HepG2 (cell line): ENCODE data around the gene CD151. TPM values are rescaled to one million over a fixed set of nuclear protein-coding genes. Genes with fewer than 3 reads are reported as not detected.

Experiments
- ATAC-seq: fragments of 200-7000 bp; cut with Tn5 transposase; 3 replicates; pipeline ENCODE4 v1.9.1; 2020; ENCODE audit warnings: mild to moderate bottlenecking, moderate library complexity
- BruUV-seq: library from RNA; stranded (reverse); fragments of 400-500 nt; replicated peaks from 2 replicates; lab custom pipeline; 2021; lab: Mats Ljungman, UMichigan
- CTCF ChIA-PET: fragments of 300-600 bp; formaldehyde crosslinking; extraction: SDS; loops from one replicate; lab custom pipeline; 2021; ENCODE audit warnings: low total read pairs, inconsistent platforms, low intra/inter-chr PET ratio; lab: Yijun Ruan, JAX
- POLR2A ChIA-PET: fragments of 350-600 bp; sonication (Branson Sonifier 250); formaldehyde crosslinking; loops from one replicate; lab custom pipeline; 2020; ENCODE audit warnings: antibody characterized with exemption, inconsistent platforms; lab: Yijun Ruan, JAX
- DNase-seq: peaks from one replicate; pipeline ENCODE4 v3.0.0-alpha.2; 2015; ENCODE audit warnings: low spot score
- FAIRE-seq: peaks from 3 replicates; lab custom pipeline; 2011; peaks lifted over from hg19 to GRCh38; lab: Jason Lieb, UNC
- H2AFZ ChIP-seq: one replicate; pipeline ENCODE4 v1.6.1; 2011; ENCODE audit warnings: low read length, inconsistent platforms
- H3K27ac ChIP-seq: fragments of 300-600 bp; 3 replicates; pipeline ENCODE4 v1.8.0; 2011; ENCODE audit warnings: mixed run types, mild to moderate bottlenecking, mixed read lengths, low read length, inconsistent platforms; ENCODE audit not compliant: insufficient read depth; ENCODE audit errors: extremely low read length
- H3K27me3 ChIP-seq, 2 experiments: fragments of 200-600 bp in 1 of 2; 2 replicates in 1 of 2; 3 replicates in 1 of 2; pipeline versions ENCODE4 v1.6.0 to v1.8.0; 2011; ENCODE audit warnings: low read length in 2 of 2, mild to moderate bottlenecking in 2 of 2, moderate library complexity in 2 of 2, inconsistent platforms in 1 of 2; ENCODE audit not compliant: insufficient read depth in 2 of 2, control insufficient read depth in 1 of 2
- H3K36me3 ChIP-seq, 2 experiments: fragments of 200-600 bp in 1 of 2; replicated peaks in 1 of 2; 2 replicates in 1 of 2; 3 replicates in 1 of 2; pipeline versions ENCODE4 v1.5.1 to v1.8.0; 2011; ENCODE audit warnings: low read length in 2 of 2, inconsistent platforms in 1 of 2; ENCODE audit not compliant: insufficient read depth in 2 of 2, control insufficient read depth in 1 of 2
- H3K4me1 ChIP-seq: 2 replicates; pipeline ENCODE4 v1.5.1; 2012; ENCODE audit warnings: low read length, inconsistent platforms; ENCODE audit not compliant: insufficient read depth
- H3K4me2 ChIP-seq: 2 replicates; pipeline ENCODE4 v1.6.0; 2011; ENCODE audit warnings: low read depth, low read length, inconsistent platforms
- H3K4me3 ChIP-seq, 3 experiments: fragments of 200-600 bp in 1 of 3; sonication (generic), shearing (Covaris generic) in 1 of 3; replicated peaks in 1 of 3; 2 replicates each; pipeline ENCODE4 v1.5.1; 2011 to 2016; ENCODE audit warnings: low read length in 3 of 3, inconsistent platforms in 2 of 3, low read depth in 2 of 3, mild to moderate bottlenecking in 2 of 3, control low read depth in 1 of 3, mixed read lengths in 1 of 3; ENCODE audit not compliant: insufficient read depth in 1 of 3
- H3K79me2 ChIP-seq: one replicate; pipeline ENCODE4 v1.6.1; 2011; ENCODE audit warnings: low read length, inconsistent platforms; ENCODE audit not compliant: insufficient read depth
- H3K9ac ChIP-seq: 2 replicates; pipeline ENCODE4 v1.6.0; 2011; ENCODE audit warnings: mild to moderate bottlenecking, low read depth, low read length, inconsistent platforms; ENCODE audit not compliant: insufficient read depth
- H3K9me3 ChIP-seq: 2 replicates; pipeline ENCODE4 v1.5.1; 2012; ENCODE audit warnings: mild to moderate bottlenecking, low read length
- H4K20me1 ChIP-seq: 2 replicates; pipeline ENCODE4 v1.6.0; 2011; ENCODE audit warnings: inconsistent platforms, mild to moderate bottlenecking, low read length, moderate library complexity; ENCODE audit not compliant: insufficient read depth
- AGO1 ChIP-seq: fragments of 200-400 bp; formaldehyde crosslinking; IDR thresholded peaks from 2 replicates; pipeline ENCODE4 v1.6.1; 2017; ENCODE audit warnings: mild to moderate bottlenecking, low read depth, low read length, moderate library complexity; ENCODE audit not compliant: poor library complexity, severe bottlenecking
- ATF2 ChIP-seq: sonication (generic); formaldehyde crosslinking; IDR thresholded peaks from 2 replicates; pipeline ENCODE4 v1.4.0; 2020; ENCODE audit warnings: missing genetic modification reagents
- POLR2A ChIP-seq, 2 experiments: IDR thresholded peaks; 2 replicates each; pipeline ENCODE4 v1.6.1; 2011; ENCODE audit warnings: low read depth in 2 of 2, low read length in 2 of 2, mild to moderate bottlenecking in 1 of 2, moderate library complexity in 1 of 2; ENCODE audit not compliant: insufficient read depth in 1 of 2
- PRDM15 ChIP-seq: sonication (generic); formaldehyde crosslinking; IDR thresholded peaks from 2 replicates; pipeline ENCODE4 v1.4.0; 2020; ENCODE audit warnings: missing genetic modification reagents
- ZBTB39 ChIP-seq: sonication (generic); formaldehyde crosslinking; IDR thresholded peaks from 2 replicates; pipeline ENCODE4 v1.5.0; 2020; ENCODE audit warnings: missing genetic modification reagents
- ZNF17 ChIP-seq: sonication (generic); formaldehyde crosslinking; IDR thresholded peaks from 2 replicates; pipeline ENCODE4 v1.5.0; 2020; ENCODE audit warnings: mild to moderate bottlenecking, missing genetic modification reagents
- ZNF510 ChIP-seq: sonication (generic); formaldehyde crosslinking; IDR thresholded peaks from 2 replicates; pipeline ENCODE4 v1.4.0; 2020; ENCODE audit warnings: low read depth, mild to moderate bottlenecking, missing genetic modification reagents
- ZNF687 ChIP-seq: sonication (generic); formaldehyde crosslinking; IDR thresholded peaks from 2 replicates; pipeline ENCODE4 v1.5.1; 2020; ENCODE audit warnings: mild to moderate bottlenecking, missing genetic modification reagents, moderate library complexity
- ZNF777 ChIP-seq: sonication (generic); formaldehyde crosslinking; IDR thresholded peaks from 2 replicates; pipeline ENCODE4 v1.4.0; 2020; ENCODE audit warnings: missing genetic modification reagents
- ZNF816 ChIP-seq: sonication (generic); formaldehyde crosslinking; IDR thresholded peaks from 2 replicates; pipeline ENCODE4 v1.8.0; 2022; ENCODE audit warnings: missing genetic modification reagents, mild to moderate bottlenecking, borderline replicate concordance
- WGBS: methylation state at CpG from one replicate; pipeline ENCODE4 v1.1.6; 2017; ENCODE audit warnings: low lambda C conversion rate; 5-methylcytosine and 5-hydroxymethylcytosine counted together
- in situ Hi-C: cut with HindIII; loops from 2 replicates; pipeline ENCODE4 v1.10.0; 2017; ENCODE audit warnings: low pct_unique_long_range_greater_than_20kb; ENCODE audit not compliant: extremely low pct_ligation_motif_present
- intact Hi-C: fragments of 100-400 bp; cut with micrococcal nuclease; formaldehyde crosslinking; loops from one replicate; pipeline ENCODE4 v1.10.0; 2022; ENCODE audit not compliant: unreplicated experiment
- polyA plus RNA-seq, 8 experiments: library from polyadenylated mRNA; depleted of rRNA in 3 of 8; stranded (reverse) in 7 of 8; unstranded in 1 of 8; fragments of >200 nt; fragmentation: Illumina TruSeq in 4 of 8; extraction: Trizol in 4 of 8; gene quantifications; 2 replicates each; pipeline versions ENCODE4 v1.2.1 to v1.2.3, GENCODE V29; 2011 to 2016; ENCODE audit warnings: low read depth in 4 of 8, missing spikeins in 1 of 8, mixed read lengths in 1 of 8; ENCODE audit not compliant: insufficient read depth in 1 of 8
- total RNA-seq, 5 experiments: library from RNA; depleted of rRNA; stranded (reverse); fragments of >200 nt; fragmentation: Illumina TruSeq; extraction: Trizol; gene quantifications; 2 replicates each; pipeline ENCODE4 v1.2.3, GENCODE V29; 2016; ENCODE audit warnings: low read depth in 1 of 5

CD151 gene
- total and polyA plus RNA-seq, 2 of the 13 experiments (the other 11 are each of a cell fraction or from before 2014, with no cell fraction given) = 125 to 197 TPM

DNA sequence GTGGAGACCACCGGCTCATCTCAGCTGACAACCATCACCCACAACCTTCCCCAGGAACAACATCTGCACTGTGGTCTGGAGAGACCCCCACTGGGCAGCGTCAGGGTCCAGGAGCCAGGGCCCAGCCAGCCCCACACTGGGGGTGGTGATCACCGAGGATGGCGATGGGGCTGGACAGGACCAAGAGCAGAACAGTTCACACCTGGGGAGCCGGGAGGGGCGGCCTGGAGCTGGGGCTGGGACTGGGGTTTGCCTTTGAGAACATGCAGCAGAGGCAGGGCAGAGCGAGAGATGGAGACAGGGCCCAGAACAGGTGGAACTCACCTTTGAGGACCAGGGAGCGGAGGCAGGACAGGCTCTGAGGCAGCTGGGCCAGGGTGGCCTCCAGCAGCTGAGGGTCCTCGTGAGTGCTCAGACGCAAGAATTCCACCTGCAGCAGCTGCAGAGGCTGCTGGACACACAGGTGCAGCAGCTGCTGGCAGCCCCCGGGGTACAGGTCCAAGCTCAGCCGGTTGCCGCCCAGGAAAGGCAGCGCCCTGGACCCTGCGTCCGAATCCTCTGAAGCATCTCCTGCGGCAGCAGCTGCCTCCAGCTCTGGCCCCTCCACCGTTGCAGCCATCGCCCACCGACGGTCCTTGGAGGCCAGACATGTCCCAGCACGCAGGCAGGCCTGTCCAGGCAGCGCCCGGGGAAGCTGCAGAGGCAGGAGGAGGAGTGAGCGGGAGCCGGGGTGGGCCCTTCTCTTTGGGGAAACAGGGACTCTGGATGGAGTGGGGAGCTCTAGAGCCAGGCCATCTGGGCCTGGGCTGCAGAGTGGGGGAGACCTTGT lies 28.8 kb upstream of the CD151 start:
- peaks cover 36% of the 10 kb centered on the region for H3K4me1 ChIP-seq
- H3K27ac ChIP-seq = peak overlapping the region; percentile 19
- H3K4me3 ChIP-seq = peak overlapping the region; percentile 60 to 82 (median 80)
- H3K9ac ChIP-seq = peak overlapping the region; percentile 79
- intact Hi-C loops = no loop called here
- peak overlapping the region; percentile 94 for H3K4me2 ChIP-seq
- 29% methylated on average over 23 of the region's 26 CpGs for WGBS
- no peak for FAIRE-seq
- peak; percentile 10 for ATAC-seq
- H3K36me3 ChIP-seq = peaks cover 7 to 8% of the 10 kb centered on the region in 2 experiments; a peak in 3 of 5 replicates
- H3K27me3 ChIP-seq = no peaks in the 10 kb centered on the region; a peak in 1 of 5 replicates
- no peak for DNase-seq
- H3K9me3 ChIP-seq = no peaks in the 10 kb centered on the region
- H4K20me1 ChIP-seq = no peaks in the 10 kb centered on the region
- ChIA-PET POLR2A (interaction anchor here (1.5 to 4.6 kb wide), 4 partner anchors 8 to 35 kb away, joined by 6 to 56 read pairs (median 14); partner anchors contain the start of gene PNPLA2), CTCF (no interaction called here)
- in situ Hi-C loops = no loop called here
- H3K79me2 ChIP-seq = peaks cover 25% of the 10 kb centered on the region
- no TSS peak for BruUV-seq
- no peak overlapping the region for H2AFZ ChIP-seq
- TF ChIP-seq PRDM15 (CRISPR knock-in tag) (no peak), AGO1 (peak; percentile 74), ZNF510 (CRISPR knock-in tag) (0 out of 2 replicates have a peak, but pooled peaks have one; percentile 30), ZBTB39 (no peak), POLR2A (IDR thresholded peaks at IDR 0.05; ENCODE audit: insufficient read depth in 1 of 2, low read depth in 2 of 2, low read length in 2 of 2) (no peak), ZNF777 (CRISPR knock-in tag) (no peak), ZNF17 (CRISPR knock-in tag) (no peak), ATF2 (CRISPR knock-in tag) (no peak), ZNF816 (CRISPR knock-in tag) (no peak), ZNF687 (CRISPR knock-in tag) (peak; percentile 55)
